Ovary (tissue), 3 donors: ENCODE measurements around the gene TMEM135.

Experiments used
- EP300 ChIP-seq: sonication (generic); formaldehyde crosslinking; IDR thresholded peaks from one replicate; pipeline ENCODE4 v1.6.1; 2017; ENCODE audit warnings: antibody characterized with exemption
- POLR2A ChIP-seq: fragments of 450-650 bp; IDR thresholded peaks from one replicate; pipeline ENCODE4 v1.6.1; 2017; ENCODE audit warnings: antibody characterized with exemption, mild to moderate bottlenecking, moderate library complexity
- TF ChIP-seq, protein P1 (sequence below), 3 donors: fragments of 450-650 bp in 2 of 3; fragments of 200-600 bp in 1 of 3; IDR thresholded peaks; one replicate each; pipeline versions ENCODE4 v1.5.1 to v1.8.0; 2016 to 2022; ENCODE audit warnings: antibody characterized with exemption in 3 of 3, mild to moderate bottlenecking in 1 of 3
- donor health status: DM: no; HTN: no; CAD: no.

DNA sequence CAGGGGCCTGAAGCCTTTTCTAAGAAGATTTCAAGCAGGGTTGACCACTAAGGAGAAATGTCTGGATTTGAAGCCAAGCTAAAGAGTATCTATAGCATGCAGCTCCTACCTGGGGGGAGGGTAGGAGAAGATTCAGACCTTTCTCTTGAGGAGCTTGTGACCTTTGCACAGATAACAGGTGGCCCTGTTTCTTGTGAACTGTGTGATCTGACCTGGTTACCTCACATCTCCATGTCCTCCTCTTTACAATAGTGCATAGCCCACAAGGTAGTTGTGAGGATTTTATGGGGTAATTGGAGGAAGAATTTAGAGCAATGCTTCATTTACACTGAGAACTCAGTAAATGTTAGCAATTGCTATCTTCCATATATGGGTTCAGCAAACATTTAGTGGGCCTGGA is 310.1 kb downstream of the TMEM135 start:
- TF ChIP-seq, protein P1, sequence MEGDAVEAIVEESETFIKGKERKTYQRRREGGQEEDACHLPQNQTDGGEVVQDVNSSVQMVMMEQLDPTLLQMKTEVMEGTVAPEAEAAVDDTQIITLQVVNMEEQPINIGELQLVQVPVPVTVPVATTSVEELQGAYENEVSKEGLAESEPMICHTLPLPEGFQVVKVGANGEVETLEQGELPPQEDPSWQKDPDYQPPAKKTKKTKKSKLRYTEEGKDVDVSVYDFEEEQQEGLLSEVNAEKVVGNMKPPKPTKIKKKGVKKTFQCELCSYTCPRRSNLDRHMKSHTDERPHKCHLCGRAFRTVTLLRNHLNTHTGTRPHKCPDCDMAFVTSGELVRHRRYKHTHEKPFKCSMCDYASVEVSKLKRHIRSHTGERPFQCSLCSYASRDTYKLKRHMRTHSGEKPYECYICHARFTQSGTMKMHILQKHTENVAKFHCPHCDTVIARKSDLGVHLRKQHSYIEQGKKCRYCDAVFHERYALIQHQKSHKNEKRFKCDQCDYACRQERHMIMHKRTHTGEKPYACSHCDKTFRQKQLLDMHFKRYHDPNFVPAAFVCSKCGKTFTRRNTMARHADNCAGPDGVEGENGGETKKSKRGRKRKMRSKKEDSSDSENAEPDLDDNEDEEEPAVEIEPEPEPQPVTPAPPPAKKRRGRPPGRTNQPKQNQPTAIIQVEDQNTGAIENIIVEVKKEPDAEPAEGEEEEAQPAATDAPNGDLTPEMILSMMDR (IDR thresholded peaks at IDR 0.05) = no peak
- no peak for TF ChIP-seq EP300
- no peak for TF ChIP-seq POLR2A
